HEK293T (cell line): ENCODE results near the gene ASB16.
A peak's percentile ranks its signal among the peaks of the same experiment; 100 is the strongest.

ENCODE experiments used
- ELF4 ChIP-seq: fragments of 450-650 bp; IDR thresholded peaks from 2 replicates; pipeline ENCODE4 v1.6.1; 2017; ENCODE audit warnings: antibody characterized with exemption
- FOXK2 ChIP-seq: fragments of 450-650 bp; IDR thresholded peaks from 2 replicates; pipeline ENCODE4 v1.6.1; 2016; ENCODE audit warnings: mild to moderate bottlenecking
- LEF1 ChIP-seq: fragments of 450-650 bp; IDR thresholded peaks from 2 replicates; pipeline ENCODE4 v1.6.1; 2017; ENCODE audit warnings: mild to moderate bottlenecking, borderline replicate concordance
- SUZ12 ChIP-seq: fragments of 450-650 bp; IDR thresholded peaks from 2 replicates; pipeline ENCODE4 v1.6.1; 2016; ENCODE audit warnings: mild to moderate bottlenecking
- ZNF384 ChIP-seq: fragments of 450-650 bp; IDR thresholded peaks from 2 replicates; pipeline ENCODE4 v1.6.1; 2016

DNA sequence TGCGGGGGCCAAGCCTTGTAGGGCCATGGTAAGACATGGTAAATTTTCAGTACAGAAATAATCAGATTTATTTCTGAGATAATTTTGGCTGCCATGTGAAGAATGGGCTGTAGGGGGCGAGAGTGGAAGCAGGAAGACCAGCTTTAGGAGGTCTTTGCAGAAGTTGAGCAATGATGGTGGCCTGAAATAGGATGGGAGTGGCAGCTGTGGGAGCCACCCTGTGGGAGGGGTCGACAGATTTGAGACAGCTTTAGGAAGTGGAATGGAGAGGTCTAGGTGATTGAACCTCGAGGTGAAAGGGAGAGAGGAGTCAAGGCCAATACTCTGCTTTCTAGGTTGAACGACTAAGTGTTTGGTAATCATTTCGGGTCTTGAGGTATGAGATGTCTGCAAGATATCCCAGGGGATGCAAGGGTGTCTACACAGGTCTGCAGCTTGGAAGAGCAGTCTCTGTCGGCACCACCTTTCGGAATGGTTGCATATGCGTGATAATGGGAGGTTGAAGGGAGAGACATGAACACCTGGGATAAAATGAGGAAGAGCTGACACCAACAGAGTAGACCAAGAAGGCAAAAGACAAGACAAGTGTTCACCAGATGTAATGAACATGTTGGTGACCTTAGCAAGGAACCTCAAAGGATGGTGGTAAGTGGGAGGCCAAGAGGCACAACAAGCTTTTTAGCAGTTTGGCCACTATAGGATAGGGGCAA is 33.4 kb downstream of the ASB16 start:
- 0 out of 2 replicates have a peak, but pooled peaks have one; percentile 18 for TF ChIP-seq ELF4
- TF ChIP-seq LEF1: no peak
- TF ChIP-seq FOXK2: no peak
- TF ChIP-seq SUZ12: no peak
- no peak for TF ChIP-seq ZNF384
